SK-N-SH treated with all-trans-retinoic acid at 6 μM for 48 hours (cell line): Measurements from ENCODE around the gene TBC1D12.

Source experiments
- ARNTL ChIP-seq: fragments of 450-650 bp; formaldehyde crosslinking; IDR thresholded peaks from 2 replicates; pipeline ENCODE4 v1.5.0; 2020; ENCODE audit warnings: low read depth, mild to moderate bottlenecking, moderate library complexity, borderline replicate concordance
- PPARA ChIP-seq: fragments of 250-450 bp; sonication (Bioruptor Pico); IDR thresholded peaks from 2 replicates; pipeline ENCODE4 v1.5.0; 2020; ENCODE audit warnings: mild to moderate bottlenecking, borderline replicate concordance
- RARB ChIP-seq: fragments of 250-450 bp; sonication (Bioruptor Pico); IDR thresholded peaks from 2 replicates; pipeline ENCODE4 v1.8.0; 2021; ENCODE audit warnings: mild to moderate bottlenecking, moderate library complexity
- TCF4 ChIP-seq: fragments of 250-450 bp; sonication (Bioruptor Pico); IDR thresholded peaks from 2 replicates; pipeline ENCODE4 v1.8.0; 2021; ENCODE audit warnings: mild to moderate bottlenecking, moderate library complexity, borderline replicate concordance
- ZFP30 ChIP-seq: fragments of 450-650 bp; formaldehyde crosslinking; IDR thresholded peaks from 2 replicates; pipeline ENCODE4 v1.5.0; 2022; ENCODE audit warnings: mild to moderate bottlenecking, moderate library complexity

DNA sequence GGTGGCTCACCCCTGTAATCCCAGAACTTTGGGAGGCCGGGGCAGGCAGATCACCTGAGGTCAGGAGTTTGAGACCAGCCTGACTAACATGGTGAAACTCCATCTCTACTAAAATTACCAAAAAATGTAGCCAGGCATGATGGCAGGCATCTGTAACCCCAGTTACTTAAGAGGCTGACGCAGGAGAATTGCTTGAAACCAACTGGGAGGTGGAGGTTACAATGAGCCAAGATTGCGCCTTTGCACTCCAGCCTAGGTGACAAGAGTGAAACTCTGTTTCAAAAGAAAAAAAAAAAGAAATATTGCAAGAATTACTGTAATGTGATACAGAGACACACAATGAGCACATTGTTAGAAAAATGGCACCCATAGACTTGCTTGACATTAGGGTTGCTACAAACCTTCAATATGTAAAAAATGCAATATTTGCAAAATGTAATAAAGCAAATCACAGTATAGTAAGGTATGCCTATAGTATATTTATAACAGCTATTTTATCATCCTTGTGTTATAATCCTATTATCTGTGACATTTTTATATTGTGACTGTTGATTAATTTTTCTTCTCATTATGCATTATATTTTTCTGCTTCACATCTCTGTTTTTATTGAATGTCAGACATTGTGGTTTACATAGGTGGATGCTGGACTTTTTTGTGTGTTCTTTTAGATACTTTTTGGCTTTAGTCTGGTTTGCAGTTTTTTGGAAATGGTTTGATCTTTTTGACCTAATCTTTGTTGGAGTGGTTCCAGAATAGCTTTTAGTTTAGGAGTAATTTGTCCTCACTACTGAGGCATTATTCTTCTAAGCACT, 87.8 kb downstream of the TBC1D12 start:
- TF ChIP-seq ZFP30 (CRISPR knock-in tag) (no peak), TCF4 (CRISPR knock-in tag) (no peak), ARNTL (CRISPR knock-in tag) (no peak), PPARA (CRISPR knock-in tag) (no peak), RARB (CRISPR knock-in tag) (no peak)
